Anterior cingulate cortex (tissue), 58 donors: Measurements from ENCODE around the gene JDP2.

ENCODE experiments used
- DNase-seq, 58 donors: peaks; one replicate each; lab custom pipeline; 2025; lab: John Stamatoyannopoulos, UW

Gene JDP2

GRCh38 chr14:75434138-75434889, 6.5 kb downstream of the JDP2 start:
- DNase-seq, result no peak

- no peak for DNase-seq
Measured at GRCh38 chr14:75434890-75435248, 7.0 kb downstream of the JDP2 start.

DNA sequence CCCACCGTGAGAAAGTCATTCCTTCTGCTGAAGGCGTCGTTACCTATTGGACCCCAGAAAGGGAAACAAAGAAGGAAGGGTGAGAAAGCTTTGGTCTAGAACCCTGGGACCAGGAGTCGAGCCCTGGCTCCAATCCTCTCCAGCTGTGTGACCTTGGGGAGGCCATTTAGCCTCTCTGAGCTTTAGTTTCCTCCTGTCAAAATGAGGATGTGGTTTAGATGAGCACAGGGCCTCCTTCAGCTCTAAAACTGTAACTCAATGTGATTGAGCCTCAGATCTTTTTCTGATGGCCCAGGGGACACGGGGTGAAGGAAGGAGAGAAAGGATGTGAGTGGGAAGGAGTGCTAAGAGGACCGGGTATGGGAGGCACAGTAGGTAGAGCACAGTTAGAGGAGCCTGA, 7.7 kb downstream of the JDP2 start:
- DNase-seq, result no peak

DNA sequence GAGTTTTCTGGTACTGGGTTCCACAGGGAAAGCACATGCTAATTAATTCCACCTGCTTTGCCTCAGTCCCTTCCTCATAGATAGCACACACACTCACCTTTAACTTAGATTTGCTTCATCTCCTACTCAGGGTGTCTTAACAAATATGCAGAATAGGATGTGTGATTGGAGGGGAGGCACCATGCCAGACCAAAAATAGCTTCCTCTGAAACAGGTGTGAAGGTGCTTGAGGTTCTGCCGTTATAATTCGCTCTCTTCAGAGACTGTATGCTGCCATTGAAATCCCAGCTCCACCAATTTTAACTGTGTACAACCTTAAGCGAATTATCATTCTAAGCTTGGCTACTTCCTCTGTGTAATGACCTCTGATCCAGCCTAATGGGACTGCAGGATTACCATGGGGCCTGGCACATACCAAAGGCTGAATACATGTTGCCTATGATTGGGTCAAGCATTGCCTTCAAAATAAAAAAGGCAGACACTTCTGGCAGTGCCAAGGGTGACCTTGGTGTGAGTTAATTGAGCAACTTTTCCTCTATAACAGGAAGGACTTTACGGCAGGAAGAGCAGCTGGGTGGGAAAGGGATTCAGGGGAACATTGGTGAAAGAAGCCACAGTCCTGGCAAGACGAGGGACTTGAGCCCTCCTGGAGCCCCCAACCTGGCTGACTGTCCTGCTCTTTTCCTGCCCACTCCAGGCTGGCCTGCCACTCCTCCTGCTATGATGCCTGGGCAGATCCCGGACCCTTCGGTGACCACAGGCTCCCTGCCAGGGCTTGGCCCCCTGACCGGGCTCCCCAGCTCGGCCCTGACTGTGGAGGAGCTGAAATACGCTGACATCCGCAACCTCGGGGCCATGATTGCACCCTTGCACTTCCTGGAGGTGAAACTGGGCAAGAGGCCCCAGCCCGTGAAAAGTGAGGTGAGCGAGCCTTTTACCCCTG, 9.7 kb downstream of the JDP2 start:
- no peak for DNase-seq

- peak in 19 of 58 donors; percentile 8 to 60 (median 35) for DNase-seq
Measured at GRCh38 chr14:75438486-75439080, 10.8 kb downstream of the JDP2 start.

DNA sequence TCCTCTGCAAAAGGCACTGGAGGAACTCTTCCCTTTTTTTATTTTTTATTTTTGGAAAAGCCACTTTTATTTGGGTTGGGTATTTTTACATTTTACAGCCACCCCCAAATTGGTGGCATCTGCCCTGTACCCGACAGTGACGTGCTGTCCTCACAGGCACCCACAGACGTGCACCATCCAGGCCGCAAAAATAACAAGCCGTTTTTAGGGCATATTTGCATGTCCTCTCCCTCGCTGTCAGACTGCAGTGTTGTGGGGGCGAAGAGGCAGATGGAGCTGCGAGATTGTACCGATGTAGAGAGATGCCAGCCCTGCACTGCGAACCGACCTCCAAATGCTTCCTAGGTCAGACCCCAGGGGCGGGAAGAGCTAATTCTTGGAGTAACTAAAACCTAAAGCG, 12.2 kb downstream of the JDP2 start:
- peak in 22 of 58 donors; percentile 8 to 69 (median 42) for DNase-seq

DNA sequence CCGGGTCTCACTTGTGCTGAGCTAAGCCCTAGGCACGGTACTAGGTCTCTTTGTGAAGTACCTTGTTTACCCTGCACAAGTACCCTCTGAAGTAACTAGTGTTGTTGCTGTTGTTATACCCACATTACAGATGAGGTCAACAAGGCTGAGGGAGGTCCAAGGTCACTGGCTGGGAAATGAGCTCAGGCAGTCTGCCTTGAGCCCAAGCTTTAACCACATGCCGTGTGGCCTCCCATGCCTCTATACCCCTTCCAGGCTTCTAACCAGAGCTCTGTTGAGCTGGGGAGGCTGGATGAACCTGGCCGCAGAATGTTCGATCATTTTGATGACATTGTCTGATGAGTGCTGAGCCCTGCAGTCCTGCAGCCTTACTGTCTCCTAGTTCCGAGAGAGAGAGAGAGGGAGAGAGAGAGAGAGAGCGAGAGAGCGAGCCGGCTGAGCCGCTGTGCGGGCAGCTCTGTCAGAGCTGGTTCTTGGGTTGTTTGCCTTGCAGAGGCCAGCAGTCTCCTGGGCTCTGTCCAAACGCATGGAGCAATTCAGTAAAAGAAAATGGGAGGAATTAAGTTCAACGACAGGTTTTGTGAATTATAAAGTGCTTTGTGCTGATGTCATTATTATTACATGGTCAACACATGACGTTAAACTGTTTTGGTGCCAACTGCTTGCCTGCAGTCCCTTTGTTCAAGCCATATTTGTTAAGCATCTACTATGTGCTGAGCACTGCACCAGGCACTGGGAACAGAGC, 13.1 kb downstream of the JDP2 start:
- peak in 17 of 58 donors; percentile 11 to 60 (median 27) for DNase-seq

GRCh38 chr14:75441728-75442127, 13.9 kb downstream of the JDP2 start:
- DNase-seq, result no peak

GRCh38 chr14:75442166-75442565, 14.3 kb downstream of the JDP2 start:
- no peak for DNase-seq

DNA sequence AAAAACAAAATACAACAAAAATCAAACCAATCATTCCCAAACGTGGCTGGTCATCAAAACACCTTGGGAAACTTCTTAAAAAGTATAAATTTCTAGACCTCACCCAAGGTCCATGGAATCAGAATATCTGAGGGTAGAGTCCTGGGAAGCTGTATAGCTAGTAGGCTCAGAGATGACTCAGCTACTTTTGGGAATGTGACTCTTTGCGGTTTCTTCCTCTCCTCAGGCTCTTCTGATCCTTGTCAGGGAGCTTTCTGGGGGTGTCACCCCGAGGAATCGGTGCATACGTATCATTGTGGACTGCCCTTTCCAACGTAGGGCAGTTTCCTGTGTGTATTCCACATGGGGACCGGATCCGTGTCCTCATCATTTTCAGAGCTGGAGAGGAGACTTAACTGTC, 14.8 kb downstream of the JDP2 start:
- no peak for DNase-seq

GRCh38 chr14:75443203-75443969, 15.6 kb downstream of the JDP2 start:
- peak in 3 of 58 donors; percentile 9 to 50 (median 31) for DNase-seq

DNA sequence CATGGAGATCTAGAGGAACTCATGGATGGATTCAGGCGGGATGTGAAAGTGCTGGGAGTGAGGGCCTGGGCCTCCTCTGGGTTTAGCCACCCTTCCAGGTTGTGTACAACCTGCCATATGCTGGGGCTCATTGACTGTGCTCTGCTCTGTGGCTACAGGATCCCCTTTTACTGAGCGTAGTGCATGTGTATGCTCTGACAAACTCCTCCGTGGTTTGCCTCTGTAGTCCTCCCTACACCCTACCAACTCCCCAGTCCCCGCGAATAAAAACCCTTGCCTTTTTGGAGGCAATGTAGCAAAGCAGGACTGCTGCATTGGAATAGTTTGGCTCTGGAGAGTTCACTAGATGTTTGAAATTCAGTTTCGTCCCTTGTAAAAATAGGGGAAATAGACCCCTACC, 17.4 kb downstream of the JDP2 start:
- no peak for DNase-seq

DNA sequence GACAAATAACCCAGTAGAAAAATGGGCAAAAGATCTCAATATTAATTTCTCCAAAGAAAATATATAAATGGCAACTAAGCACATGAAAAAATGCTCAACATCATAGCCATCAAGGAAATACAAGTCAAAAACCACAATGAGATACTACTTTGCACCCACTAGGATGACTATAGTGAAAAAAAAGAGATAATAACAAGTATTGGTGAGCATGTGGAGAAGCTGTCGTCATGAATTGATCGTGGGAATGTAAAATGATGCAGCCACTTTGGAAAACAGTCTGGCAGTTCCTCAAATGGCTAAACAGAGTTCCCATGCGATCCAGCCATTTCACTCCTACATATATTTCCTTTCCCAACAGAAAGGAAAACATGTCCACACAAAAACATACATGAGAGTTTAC, 18.1 kb downstream of the JDP2 start:
- DNase-seq, result no peak

DNA sequence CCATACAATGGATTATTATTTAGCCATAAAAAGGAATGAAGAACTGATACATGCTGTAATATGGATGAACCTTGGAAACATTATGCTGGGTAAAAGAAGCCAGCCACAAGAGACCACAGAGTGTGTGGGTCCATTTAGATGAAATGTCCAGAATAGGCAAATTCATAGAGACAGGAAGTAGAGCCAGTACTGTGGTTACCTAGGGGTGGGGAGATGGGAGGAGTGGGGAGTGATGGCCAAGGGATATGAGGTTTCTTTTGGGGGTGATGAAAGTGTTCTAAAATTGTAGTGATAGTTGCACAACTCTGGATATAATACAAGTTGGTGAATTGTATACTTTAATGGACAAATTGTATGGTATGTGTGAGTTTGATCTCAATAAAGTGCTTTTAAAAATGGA, 18.6 kb downstream of the JDP2 start:
- no peak for DNase-seq

- no peak for DNase-seq
Measured at GRCh38 chr14:75448209-75448608, 20.4 kb downstream of the JDP2 start.

DNA sequence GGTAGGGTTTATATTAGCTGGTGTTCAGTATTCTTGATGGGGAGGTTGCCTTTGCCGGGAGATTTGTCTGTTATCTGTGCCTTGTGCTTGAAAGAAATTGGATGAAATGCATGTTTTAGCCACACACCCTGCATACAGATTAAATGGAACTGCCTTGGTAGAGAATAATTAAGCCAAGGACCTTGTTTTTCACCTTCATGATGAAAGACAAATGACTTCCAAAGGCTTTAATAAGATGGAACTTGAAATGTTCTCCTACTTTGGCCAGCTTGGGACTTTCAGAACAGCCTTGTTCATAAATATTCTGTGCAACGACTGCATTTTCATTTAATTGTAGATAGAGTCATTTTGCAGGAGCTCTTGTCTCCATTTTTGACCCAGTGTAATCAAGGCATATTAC, 21.2 kb downstream of the JDP2 start:
- DNase-seq, result no peak

DNA sequence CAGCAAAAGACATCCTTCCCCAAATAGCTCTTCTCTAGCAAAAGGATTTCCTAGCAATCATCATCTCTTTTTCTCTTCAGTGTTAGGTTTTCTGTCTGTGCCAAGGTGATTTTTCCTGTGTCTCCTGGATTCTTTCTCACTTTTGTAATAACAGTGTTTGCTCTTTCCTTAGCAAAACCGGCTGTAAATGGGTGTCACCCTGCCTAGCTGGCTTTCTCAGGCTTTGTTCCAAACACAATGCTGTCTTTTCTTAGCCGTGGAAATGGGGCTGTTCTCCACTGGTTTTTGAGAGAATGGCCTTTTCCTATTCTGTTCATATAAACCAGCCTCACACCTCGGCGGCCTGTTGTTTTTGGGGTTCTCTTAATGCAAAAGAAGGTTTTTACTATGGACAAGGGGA, 21.9 kb downstream of the JDP2 start:
- DNase-seq, result no peak

DNA sequence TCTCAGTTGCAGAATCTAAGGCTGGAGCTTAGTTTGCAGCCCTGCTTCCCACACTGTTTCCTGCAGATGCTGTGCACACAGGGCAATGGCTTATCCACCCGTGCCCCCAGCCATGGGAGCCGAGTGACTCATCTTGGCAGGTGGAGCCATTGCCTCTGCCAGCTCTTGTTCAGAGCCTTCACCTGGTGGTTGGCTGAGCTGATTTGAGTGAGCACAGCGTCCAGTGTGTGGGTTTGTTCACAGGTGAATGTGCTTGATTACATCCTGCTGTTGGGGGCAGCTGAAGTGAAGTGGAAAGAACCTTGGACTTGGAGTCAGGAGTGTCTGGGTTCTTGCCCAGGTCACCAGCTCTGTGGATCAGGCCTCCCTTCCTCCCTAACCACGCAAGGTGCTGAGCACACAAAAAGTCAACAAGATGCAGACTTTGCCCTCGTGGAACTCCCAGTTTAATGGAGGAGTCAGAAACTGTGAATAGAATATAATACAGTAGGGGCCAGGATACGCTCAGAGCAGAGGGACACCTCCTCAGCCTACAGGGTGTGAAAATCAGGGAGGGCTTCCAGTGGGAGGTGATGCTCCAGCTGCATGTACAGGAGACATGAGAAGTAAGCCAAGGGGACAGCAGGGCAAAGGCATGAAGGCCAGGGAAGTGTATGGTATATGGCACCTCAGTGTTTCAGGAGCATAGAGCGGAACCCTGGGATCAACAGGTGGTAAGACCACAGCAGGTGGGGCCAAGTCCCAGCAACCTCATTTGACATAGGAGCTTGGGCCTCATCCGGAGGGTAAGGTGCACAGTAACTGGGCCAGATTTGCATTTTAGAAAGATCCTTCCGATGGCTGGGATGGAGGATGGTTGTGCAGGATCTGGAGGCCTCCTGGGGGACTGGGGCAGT, 22.8 kb downstream of the JDP2 start:
- DNase-seq, result peak in 3 of 58 donors; percentile 11 to 32 (median 17)

GRCh38 chr14:75452324-75452723, 24.5 kb downstream of the JDP2 start:
- DNase-seq, result no peak
